OCI-LY1 (cell line): Measurements from ENCODE around the gene CPA5.

Experiments used
- H2AFZ ChIP-seq: fragments of 200-600 bp; sonication (generic), shearing (Covaris generic); 2 replicates; pipeline ENCODE4 v1.6.0; 2014; ENCODE audit warnings: antibody characterized with exemption, mild to moderate bottlenecking, low read length
- H3F3A ChIP-seq: fragments of 200-600 bp; sonication (generic), shearing (Covaris generic); 2 replicates; pipeline ENCODE4 v1.6.0; 2014; ENCODE audit warnings: mild to moderate bottlenecking, antibody characterized with exemption, low read length, moderate library complexity; ENCODE audit not compliant: insufficient read depth
- H3K27ac ChIP-seq: fragments of 200-600 bp; sonication (generic); 2 replicates; pipeline ENCODE4 v1.5.1; 2014; ENCODE audit warnings: low read length, mixed run types, mild to moderate bottlenecking, low read depth; ENCODE audit not compliant: poor library complexity, severe bottlenecking
- H3K27me3 ChIP-seq: fragments of 200-600 bp; sonication (generic); 2 replicates; pipeline ENCODE4 v1.6.0; 2014; ENCODE audit warnings: antibody characterized with exemption, mild to moderate bottlenecking, low read length, moderate library complexity; ENCODE audit not compliant: insufficient read depth
- H3K36me3 ChIP-seq: fragments of 200-600 bp; sonication (generic); 2 replicates; pipeline ENCODE4 v1.6.1; 2014; ENCODE audit warnings: mild to moderate bottlenecking, antibody characterized with exemption, low read length, moderate library complexity, mixed read lengths; ENCODE audit not compliant: insufficient read depth
- H3K4me1 ChIP-seq: fragments of 200-600 bp; sonication (generic); 2 replicates; pipeline ENCODE4 v1.5.1; 2014; ENCODE audit warnings: mild to moderate bottlenecking, low read length, moderate library complexity; ENCODE audit not compliant: insufficient read depth, severe bottlenecking
- H3K4me2 ChIP-seq: fragments of 200-600 bp; sonication (generic), shearing (Covaris generic); 2 replicates; pipeline ENCODE4 v1.6.1; 2014; ENCODE audit warnings: low read length
- H3K4me3 ChIP-seq: fragments of 200-600 bp; sonication (generic); 2 replicates; pipeline ENCODE4 v1.5.1; 2014; ENCODE audit warnings: low read length, low read depth, mild to moderate bottlenecking, mixed read lengths; ENCODE audit not compliant: poor library complexity, severe bottlenecking
- H3K79me2 ChIP-seq: fragments of 200-600 bp; shearing (Covaris generic); 2 replicates; pipeline ENCODE4 v1.6.1; 2016; ENCODE audit warnings: mixed run types, low read length, mixed read lengths; ENCODE audit not compliant: insufficient read depth
- H3K9ac ChIP-seq: fragments of 200-600 bp; sonication (generic), shearing (Covaris generic); 2 replicates; pipeline ENCODE4 v1.6.1; 2014; ENCODE audit warnings: mild to moderate bottlenecking, low read length, mixed read lengths
- H3K9me2 ChIP-seq: fragments of 200-600 bp; sonication (generic), shearing (Covaris generic); 2 replicates; pipeline ENCODE4 v1.6.1; 2014; ENCODE audit warnings: low read depth, mild to moderate bottlenecking, low read length, mixed read lengths
- H3K9me3 ChIP-seq: fragments of 200-600 bp; shearing (Covaris generic); 2 replicates; pipeline ENCODE4 v1.6.1; 2014; ENCODE audit warnings: low read length, mixed read lengths
- H4K20me1 ChIP-seq: fragments of 200-600 bp; sonication (generic), shearing (Covaris generic); 2 replicates; pipeline ENCODE4 v1.6.0; 2016; ENCODE audit warnings: mild to moderate bottlenecking, low read length; ENCODE audit not compliant: insufficient read depth
- EZH2 ChIP-seq: fragments of 200-600 bp; sonication (generic), shearing (Covaris generic); IDR thresholded peaks from 2 replicates; pipeline ENCODE4 v1.8.0; 2017; ENCODE audit warnings: borderline replicate concordance, mixed run types, mild to moderate bottlenecking, antibody characterized with exemption, low read length, moderate library complexity, mixed read lengths
- TF ChIP-seq, protein P1 (sequence below): fragments of 200-600 bp; sonication (generic), shearing (Covaris generic); IDR thresholded peaks from 2 replicates; pipeline ENCODE4 v1.5.1; 2017; ENCODE audit warnings: mild to moderate bottlenecking, antibody characterized with exemption, low read length, moderate library complexity, mixed read lengths

CPA5 gene

GRCh38 chr7:130362251-130362816 lies 17.7 kb downstream of the CPA5 start:
- no peaks in the 10 kb centered on the region for H3F3A ChIP-seq
- no peaks in the 10 kb centered on the region; the same call in 1 of the 2 replicates for H3K36me3 ChIP-seq
- no peaks in the 10 kb centered on the region for H4K20me1 ChIP-seq
- no peaks in the 10 kb centered on the region for H3K79me2 ChIP-seq
- H3K9ac ChIP-seq = no peak overlapping the region
- no peaks in the 10 kb centered on the region for H3K9me2 ChIP-seq
- H3K27ac ChIP-seq = peak overlapping the region; percentile 96
- H3K4me3 ChIP-seq = no peak overlapping the region
- H3K4me1 ChIP-seq = peaks cover 51% of the 10 kb centered on the region
- H2AFZ ChIP-seq = no peak overlapping the region
- H3K4me2 ChIP-seq = no peak overlapping the region
- TF ChIP-seq EZH2 = no peak
- TF ChIP-seq, protein P1, sequence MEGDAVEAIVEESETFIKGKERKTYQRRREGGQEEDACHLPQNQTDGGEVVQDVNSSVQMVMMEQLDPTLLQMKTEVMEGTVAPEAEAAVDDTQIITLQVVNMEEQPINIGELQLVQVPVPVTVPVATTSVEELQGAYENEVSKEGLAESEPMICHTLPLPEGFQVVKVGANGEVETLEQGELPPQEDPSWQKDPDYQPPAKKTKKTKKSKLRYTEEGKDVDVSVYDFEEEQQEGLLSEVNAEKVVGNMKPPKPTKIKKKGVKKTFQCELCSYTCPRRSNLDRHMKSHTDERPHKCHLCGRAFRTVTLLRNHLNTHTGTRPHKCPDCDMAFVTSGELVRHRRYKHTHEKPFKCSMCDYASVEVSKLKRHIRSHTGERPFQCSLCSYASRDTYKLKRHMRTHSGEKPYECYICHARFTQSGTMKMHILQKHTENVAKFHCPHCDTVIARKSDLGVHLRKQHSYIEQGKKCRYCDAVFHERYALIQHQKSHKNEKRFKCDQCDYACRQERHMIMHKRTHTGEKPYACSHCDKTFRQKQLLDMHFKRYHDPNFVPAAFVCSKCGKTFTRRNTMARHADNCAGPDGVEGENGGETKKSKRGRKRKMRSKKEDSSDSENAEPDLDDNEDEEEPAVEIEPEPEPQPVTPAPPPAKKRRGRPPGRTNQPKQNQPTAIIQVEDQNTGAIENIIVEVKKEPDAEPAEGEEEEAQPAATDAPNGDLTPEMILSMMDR = no peak
- H3K27me3 ChIP-seq = no peaks in the 10 kb centered on the region
- H3K9me3 ChIP-seq = peaks cover 26% of the 10 kb centered on the region; the same call in 1 of the 2 replicates

DNA sequence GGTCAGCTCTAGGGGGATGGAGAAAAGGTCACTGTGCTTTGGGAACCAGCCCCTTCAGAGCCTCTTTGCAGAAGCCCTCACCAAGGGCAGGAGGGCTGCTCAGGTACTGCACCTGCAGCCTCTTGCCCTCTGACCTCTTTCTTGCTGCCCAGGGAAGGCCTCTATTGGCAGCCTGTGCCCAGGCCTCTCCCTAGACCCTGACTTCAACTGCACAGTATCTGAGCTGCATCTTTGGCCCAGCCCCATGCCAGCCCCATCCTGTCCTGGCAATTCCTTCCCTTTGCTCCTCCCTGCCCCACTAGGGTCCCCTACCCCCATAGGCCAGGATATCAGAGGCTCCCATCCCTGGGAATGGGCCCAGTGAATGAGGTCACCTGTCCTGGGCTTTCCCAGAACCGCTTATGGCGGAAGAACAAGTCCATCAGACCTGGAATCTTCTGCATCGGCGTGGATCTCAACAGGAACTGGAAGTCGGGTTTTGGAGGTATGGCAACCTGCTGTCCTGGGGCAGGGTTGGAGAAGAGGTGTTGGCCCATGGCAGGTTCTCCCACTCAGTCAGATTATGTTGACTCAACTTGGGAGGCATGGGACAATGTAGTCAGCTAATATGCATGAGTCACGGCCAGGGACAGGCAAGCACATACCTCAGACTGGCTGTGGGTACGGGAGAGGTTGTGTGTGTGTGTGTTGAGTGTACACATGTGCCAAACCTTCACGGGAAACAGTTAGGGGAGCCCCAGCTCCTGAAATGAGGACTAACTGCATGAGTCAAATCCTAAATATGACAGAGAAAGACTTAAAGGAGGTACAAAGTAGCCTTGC lies 18.6 kb downstream of the CPA5 start:
- Histone ChIP-seq H3K4me1 (peaks cover 60% of the 10 kb centered on the region), H3F3A (no peaks in the 10 kb centered on the region), H4K20me1 (no peaks in the 10 kb centered on the region), H3K9me3 (peaks cover 25% of the 10 kb centered on the region; the same call in 1 of the 2 replicates), H3K9me2 (no peaks in the 10 kb centered on the region), H3K4me3 (no peak overlapping the region), H3K79me2 (no peaks in the 10 kb centered on the region), H3K4me2 (no peak overlapping the region; the same call in 1 of the 2 replicates), H3K9ac (no peak overlapping the region; the same call in 1 of the 2 replicates), H3K36me3 (no peaks in the 10 kb centered on the region; the same call in 1 of the 2 replicates), H3K27ac (peak overlapping the region; percentile 96), H2AFZ (no peak overlapping the region), H3K27me3 (no peaks in the 10 kb centered on the region)
- TF ChIP-seq, protein P1 = no peak
- no peak for TF ChIP-seq EZH2

- Histone ChIP-seq H3F3A (no peaks in the 10 kb centered on the region), H2AFZ (no peak overlapping the region), H3K4me2 (peak overlapping the region; percentile 61), H3K9ac (peak overlapping the region; percentile 55), H3K4me1 (peaks cover 73% of the 10 kb centered on the region), H3K27me3 (no peaks in the 10 kb centered on the region), H3K9me2 (no peaks in the 10 kb centered on the region), H3K9me3 (peaks cover 15% of the 10 kb centered on the region; the same call in 1 of the 2 replicates), H3K4me3 (peak overlapping the region; percentile 17), H3K79me2 (no peaks in the 10 kb centered on the region), H3K36me3 (no peaks in the 10 kb centered on the region; the same call in 1 of the 2 replicates), H4K20me1 (no peaks in the 10 kb centered on the region), H3K27ac (peak overlapping the region; percentile 96)
- no peak for TF ChIP-seq EZH2
- TF ChIP-seq, protein P1 = no peak
Observed at GRCh38 chr7:130364451-130364850, 19.8 kb downstream of the CPA5 start.
